Spleen (tissue), 7 donors: ENCODE measurements around the gene PDZK1IP1.

Experiments
- POLR2A ChIP-seq, 3 donors: fragments of 450-650 bp; IDR thresholded peaks; one replicate each; pipeline ENCODE4 v1.5.1; 2017; ENCODE audit warnings: antibody characterized with exemption in 3 of 3, mild to moderate bottlenecking in 1 of 3
- POLR2AphosphoS5 ChIP-seq, 3 donors: sonication (generic); formaldehyde crosslinking; IDR thresholded peaks; one replicate each; pipeline ENCODE4 v1.5.1; 2017; ENCODE audit warnings: antibody characterized with exemption in 3 of 3
- TF ChIP-seq, protein P1 (sequence below), 11 experiments: fragments of 200-600 bp in 7 of 11; fragments of 450-650 bp in 4 of 11; sonication (generic) in 4 of 11; IDR thresholded peaks in 8 of 11; conservative IDR thresholded peaks in 3 of 11; 1 replicate in 7 of 11; 2 replicates in 4 of 11; pipeline versions ENCODE4 v1.4.0 to v1.8.0; 2016 to 2021; ENCODE audit warnings: antibody characterized with exemption in 11 of 11, inconsistent platforms in 4 of 11, mild to moderate bottlenecking in 1 of 11
- donor health status: DM: no; HTN: no; CAD: no; lungs with moderate emphysema.
- donor health status: DM: no; HTN: no; CAD: no.
- donor health status: DM: no; HTN: no; CAD: no.

DNA sequence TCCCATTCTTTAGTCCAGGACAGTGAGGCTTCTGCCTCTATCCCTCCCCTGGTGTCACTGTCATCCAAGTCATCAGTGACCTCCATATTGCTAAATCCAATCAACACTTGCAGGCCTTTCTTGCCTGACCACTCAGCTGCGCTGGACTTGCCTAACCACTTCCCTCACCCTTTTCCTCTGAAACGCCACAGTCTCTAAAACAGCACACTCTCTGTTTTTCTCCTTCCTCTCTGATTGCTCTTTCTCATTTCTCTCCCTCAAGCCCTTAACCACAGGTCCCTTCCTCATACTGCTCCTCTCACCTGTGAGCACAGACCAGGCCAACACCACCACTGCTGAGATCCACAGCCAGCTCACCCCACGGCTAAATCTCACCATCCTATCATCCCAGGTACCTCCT, 24.7 kb upstream of the PDZK1IP1 start:
- TF ChIP-seq, protein P1, sequence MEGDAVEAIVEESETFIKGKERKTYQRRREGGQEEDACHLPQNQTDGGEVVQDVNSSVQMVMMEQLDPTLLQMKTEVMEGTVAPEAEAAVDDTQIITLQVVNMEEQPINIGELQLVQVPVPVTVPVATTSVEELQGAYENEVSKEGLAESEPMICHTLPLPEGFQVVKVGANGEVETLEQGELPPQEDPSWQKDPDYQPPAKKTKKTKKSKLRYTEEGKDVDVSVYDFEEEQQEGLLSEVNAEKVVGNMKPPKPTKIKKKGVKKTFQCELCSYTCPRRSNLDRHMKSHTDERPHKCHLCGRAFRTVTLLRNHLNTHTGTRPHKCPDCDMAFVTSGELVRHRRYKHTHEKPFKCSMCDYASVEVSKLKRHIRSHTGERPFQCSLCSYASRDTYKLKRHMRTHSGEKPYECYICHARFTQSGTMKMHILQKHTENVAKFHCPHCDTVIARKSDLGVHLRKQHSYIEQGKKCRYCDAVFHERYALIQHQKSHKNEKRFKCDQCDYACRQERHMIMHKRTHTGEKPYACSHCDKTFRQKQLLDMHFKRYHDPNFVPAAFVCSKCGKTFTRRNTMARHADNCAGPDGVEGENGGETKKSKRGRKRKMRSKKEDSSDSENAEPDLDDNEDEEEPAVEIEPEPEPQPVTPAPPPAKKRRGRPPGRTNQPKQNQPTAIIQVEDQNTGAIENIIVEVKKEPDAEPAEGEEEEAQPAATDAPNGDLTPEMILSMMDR (IDR thresholded peaks at IDR 0.05 in 8 of 11, conservative IDR thresholded peaks at IDR 0.05 in 3 of 11): no peak
- TF ChIP-seq POLR2A (IDR thresholded peaks at IDR 0.05): no peak
- no peak for TF ChIP-seq POLR2AphosphoS5 (IDR thresholded peaks at IDR 0.05)
